Measurements from ENCODE around the gene PIGH. TPM values are rescaled to one million over a fixed set of nuclear protein-coding genes. Genes with fewer than 3 reads are reported as not detected.
"Not testable (repeated sequence)": the region's sequence is repeated elsewhere in the genome, so short reads cannot be mapped to it uniquely, and the experiment has no call there.

PIGH gene
- total RNA-seq, 2 donors from 2014 or later, result 17.6 to 20.0 TPM

DNA sequence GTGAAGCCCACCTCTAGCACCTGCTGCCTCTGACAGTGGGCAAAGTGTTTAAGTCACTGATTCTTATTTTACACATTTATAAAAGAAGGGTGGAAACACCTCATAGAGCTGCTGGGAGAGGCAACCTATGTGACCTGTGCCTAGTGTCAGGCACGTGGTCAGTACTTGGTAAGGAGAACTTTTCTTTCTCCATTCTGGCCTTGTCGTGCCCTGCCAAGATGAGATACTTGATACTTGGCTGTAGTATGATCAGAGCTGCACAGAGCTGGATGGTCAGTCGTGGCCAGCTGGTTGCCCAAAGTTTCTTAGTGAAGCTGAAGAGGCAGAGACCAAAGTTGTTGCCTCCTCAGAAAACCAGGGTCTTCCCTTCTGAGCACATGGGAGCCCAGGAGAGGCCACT is 42.4 kb downstream of the PIGH start:
- no peaks in the 10 kb centered on the region for H3K36me3 Mint-ChIP-seq (ENCODE audit: low read depth)
- no peaks in the 10 kb centered on the region for H3K4me1 Mint-ChIP-seq
- no peak overlapping the region for H3K4me3 Mint-ChIP-seq
- no peak for ATAC-seq (replicated peaks)
- no peak overlapping the region for H3K27ac Mint-ChIP-seq
- H3K9me3 Mint-ChIP-seq, result no peaks in the 10 kb centered on the region
- no peaks in the 10 kb centered on the region for H3K27me3 Mint-ChIP-seq

DNA sequence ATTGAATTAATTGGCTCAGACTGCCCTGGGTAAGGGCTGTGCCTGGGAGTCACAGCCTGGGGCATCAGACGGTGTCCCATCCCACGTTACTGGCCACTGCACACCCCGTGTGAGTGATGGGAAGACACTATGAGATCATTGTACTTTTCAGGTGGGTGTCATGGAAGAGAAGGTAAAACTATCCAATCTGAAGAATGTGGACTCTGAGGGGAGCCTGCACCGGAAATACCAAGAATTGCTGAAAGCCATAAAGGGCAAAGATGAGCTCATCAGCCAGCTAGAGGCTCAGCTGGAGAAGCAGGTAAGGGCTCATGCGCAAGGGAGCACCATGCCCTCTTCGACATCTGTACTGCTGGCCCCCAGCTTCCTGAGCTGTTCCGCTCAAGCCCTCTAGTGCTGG is 43.0 kb downstream of the PIGH start:
- Mint-ChIP-seq H3K9me3 (no peaks in the 10 kb centered on the region), H3K27me3 (peaks cover 2% of the 10 kb centered on the region), H3K4me1 (no peaks in the 10 kb centered on the region), H3K4me3 (no peak overlapping the region), H3K27ac (no peak overlapping the region), H3K36me3 (ENCODE audit: low read depth) (no peaks in the 10 kb centered on the region)
- ATAC-seq (replicated peaks), result no peak

DNA sequence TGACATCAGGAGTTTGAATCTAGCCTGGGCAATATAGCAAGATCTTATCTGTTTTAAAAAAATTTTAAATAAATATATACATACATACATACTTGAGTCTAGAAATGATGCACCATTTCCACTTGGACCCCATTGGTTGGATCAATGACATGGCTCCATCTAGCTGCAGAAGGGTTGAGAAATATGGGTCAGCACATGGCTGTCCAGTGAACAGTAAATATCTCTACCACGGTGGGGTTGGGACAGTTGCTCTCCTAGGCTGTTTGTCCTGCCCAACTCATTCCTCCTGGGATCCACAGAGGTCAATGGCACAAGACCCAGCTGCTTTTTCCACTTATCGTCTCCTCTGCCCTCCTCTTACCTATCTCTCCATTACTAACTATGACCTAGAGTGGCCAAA is 43.4 kb downstream of the PIGH start:
- H3K27ac Mint-ChIP-seq, result no peak overlapping the region
- ATAC-seq (replicated peaks), result no peak
- no peak overlapping the region for H3K4me3 Mint-ChIP-seq
- peaks cover 3% of the 10 kb centered on the region for H3K27me3 Mint-ChIP-seq
- no peaks in the 10 kb centered on the region for H3K9me3 Mint-ChIP-seq
- no peaks in the 10 kb centered on the region for H3K36me3 Mint-ChIP-seq (ENCODE audit: low read depth)
- H3K4me1 Mint-ChIP-seq, result no peaks in the 10 kb centered on the region

DNA sequence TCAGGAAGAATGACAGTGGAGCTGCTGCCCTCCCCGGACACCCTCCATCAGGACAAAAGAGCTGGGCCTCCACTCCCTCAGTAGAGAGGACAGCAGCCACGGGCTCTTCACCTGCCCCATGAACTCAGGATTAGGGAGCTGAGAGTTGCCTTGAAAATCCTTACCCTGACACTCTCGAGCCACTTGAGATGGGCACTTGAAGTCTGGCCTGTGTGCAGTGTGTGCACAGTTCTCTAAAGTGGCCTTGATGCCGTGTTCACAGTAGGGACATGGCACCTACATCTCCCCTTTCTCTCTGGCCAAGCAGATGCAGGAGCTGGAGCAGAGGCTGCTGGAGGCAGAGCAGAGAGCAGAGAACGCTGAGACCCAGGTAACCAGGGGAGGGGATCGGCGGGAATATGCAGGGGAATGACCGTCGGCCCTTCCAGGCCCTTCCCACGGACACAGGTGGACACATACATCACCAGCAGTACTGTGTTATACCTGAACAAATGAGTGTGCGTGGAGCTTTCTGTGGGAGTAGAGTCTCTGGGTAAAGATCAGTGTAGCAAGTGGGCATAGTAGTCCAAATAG is 44.5 kb downstream of the PIGH start:
- Mint-ChIP-seq H3K36me3 (ENCODE audit: low read depth) (no peaks in the 10 kb centered on the region), H3K27me3 (peaks cover 3% of the 10 kb centered on the region), H3K4me3 (no peak overlapping the region), H3K4me1 (no peaks in the 10 kb centered on the region), H3K9me3 (no peaks in the 10 kb centered on the region), H3K27ac (no peak overlapping the region)
- ATAC-seq (replicated peaks), result no peak

DNA sequence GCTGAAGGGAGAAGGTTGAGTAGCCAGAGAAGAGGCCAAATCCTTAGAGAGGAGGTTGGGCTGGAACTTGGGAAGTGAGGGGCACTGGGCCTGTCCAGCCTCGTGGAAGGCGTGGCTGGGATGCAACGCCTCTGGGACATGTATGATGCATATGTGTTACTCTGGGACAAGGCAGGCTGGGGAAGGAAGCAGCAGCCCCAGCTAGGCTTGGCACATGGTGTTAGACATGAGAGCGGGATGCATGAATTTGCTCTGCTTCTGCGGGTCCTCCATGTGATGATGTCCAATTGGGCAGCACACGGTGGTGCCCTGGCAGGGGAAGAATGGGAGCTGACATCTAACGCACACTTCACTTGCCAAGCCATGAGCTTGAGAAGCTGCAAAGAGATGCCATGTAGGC is 45.7 kb downstream of the PIGH start:
- Mint-ChIP-seq H3K27ac (no peak overlapping the region), H3K27me3 (peaks cover 3% of the 10 kb centered on the region), H3K4me3 (no peak overlapping the region), H3K36me3 (ENCODE audit: low read depth) (no peaks in the 10 kb centered on the region), H3K9me3 (no peaks in the 10 kb centered on the region), H3K4me1 (no peaks in the 10 kb centered on the region)
- no peak for ATAC-seq (replicated peaks)

DNA sequence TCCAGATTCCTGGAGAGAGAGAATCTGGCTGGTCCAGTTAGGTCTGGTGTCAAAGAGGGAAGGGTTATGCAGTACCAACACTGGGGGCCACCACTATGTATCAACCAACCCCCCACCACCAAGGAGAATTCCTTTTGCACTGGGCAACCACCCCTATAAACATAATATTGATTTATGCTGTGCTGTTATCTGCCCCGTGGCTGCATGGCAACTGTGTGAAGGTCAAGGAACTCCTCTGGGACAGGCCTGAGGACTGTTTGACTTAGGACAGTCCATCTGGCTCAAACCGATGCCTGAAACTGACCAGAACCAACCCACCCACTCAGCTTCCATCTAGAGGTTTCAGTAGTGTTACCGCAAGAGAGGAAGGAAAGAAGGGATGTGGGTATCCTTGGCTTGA is 46.5 kb downstream of the PIGH start:
- Mint-ChIP-seq H3K4me3 (no peak overlapping the region), H3K27me3 (peaks cover 6% of the 10 kb centered on the region), H3K36me3 (ENCODE audit: low read depth) (no peaks in the 10 kb centered on the region), H3K9me3 (no peaks in the 10 kb centered on the region), H3K27ac (no peak overlapping the region), H3K4me1 (no peaks in the 10 kb centered on the region)
- ATAC-seq (replicated peaks), result no peak

DNA sequence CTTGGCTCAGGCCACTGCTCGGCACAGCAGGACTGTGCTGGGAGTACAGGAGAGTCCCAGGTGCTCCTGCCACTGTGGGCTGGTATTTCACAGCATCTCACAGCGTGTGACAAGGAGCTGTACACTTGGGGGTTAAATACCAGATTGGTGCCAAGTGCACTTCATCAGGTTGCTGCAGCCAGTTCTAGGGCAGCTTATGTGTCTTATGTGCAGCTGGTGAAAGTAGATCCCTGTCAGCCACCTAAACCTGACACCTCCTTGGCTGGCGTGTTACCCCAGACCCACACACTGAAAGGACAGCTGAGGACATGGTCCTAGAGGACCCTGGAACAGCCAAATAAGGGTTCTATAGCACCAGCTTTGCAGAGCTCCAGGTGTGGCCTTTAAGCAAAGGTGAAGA is 48.1 kb downstream of the PIGH start:
- Mint-ChIP-seq H3K9me3 (no peaks in the 10 kb centered on the region), H3K4me3 (no peak overlapping the region), H3K27me3 (peaks cover 8% of the 10 kb centered on the region), H3K36me3 (ENCODE audit: low read depth) (no peaks in the 10 kb centered on the region), H3K4me1 (no peaks in the 10 kb centered on the region), H3K27ac (no peak overlapping the region)
- ATAC-seq (replicated peaks), result no peak

DNA sequence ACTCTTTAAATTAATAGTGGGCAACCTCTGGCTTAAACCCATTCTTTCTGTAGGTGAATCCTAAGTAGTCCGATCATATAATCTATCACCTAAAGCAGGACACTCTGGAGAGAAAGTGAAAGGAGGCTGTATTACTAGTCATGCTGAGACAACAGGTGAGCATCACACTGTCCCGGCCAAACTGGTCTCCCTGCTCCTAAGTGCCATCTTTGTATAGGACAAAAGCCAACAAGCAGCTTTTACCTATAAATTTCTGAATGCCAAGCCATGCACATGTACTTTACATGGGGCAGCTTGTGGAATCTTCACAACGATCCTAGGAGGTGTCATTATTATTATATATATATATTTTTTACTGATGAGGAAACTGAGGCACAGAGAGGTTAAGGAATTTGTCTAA is 48.9 kb downstream of the PIGH start:
- no peaks in the 10 kb centered on the region for H3K9me3 Mint-ChIP-seq
- peaks cover 10% of the 10 kb centered on the region for H3K27me3 Mint-ChIP-seq
- no peaks in the 10 kb centered on the region for H3K36me3 Mint-ChIP-seq (ENCODE audit: low read depth)
- no peak overlapping the region for H3K4me3 Mint-ChIP-seq
- no peak for ATAC-seq (replicated peaks)
- H3K27ac Mint-ChIP-seq, result no peak overlapping the region
- no peaks in the 10 kb centered on the region for H3K4me1 Mint-ChIP-seq

DNA sequence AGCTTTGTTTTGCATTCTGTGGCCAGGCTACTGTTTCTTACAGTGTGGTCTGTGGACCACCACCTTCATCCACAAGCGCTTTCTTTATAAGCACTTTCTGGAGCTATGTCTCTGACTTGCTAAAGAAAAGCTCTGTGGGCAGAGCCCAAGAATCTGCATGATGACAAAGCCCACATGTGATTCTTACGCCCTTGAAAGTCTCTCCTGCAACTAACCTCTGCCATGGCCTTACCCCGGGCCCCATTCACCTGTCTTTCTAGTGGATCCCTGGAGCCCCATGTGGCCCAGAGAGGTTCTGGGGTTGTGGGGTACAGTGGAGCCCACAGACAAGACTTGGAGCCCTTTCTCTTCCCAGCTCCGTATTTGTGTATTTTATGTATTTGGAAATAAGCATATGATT is 50.3 kb downstream of the PIGH start:
- H3K4me3 Mint-ChIP-seq, result no peak overlapping the region
- no peaks in the 10 kb centered on the region for H3K9me3 Mint-ChIP-seq
- H3K36me3 Mint-ChIP-seq (ENCODE audit: low read depth), result no peaks in the 10 kb centered on the region
- ATAC-seq (replicated peaks), result no peak
- peaks cover 14% of the 10 kb centered on the region for H3K27me3 Mint-ChIP-seq
- no peaks in the 10 kb centered on the region for H3K4me1 Mint-ChIP-seq
- no peak overlapping the region for H3K27ac Mint-ChIP-seq

DNA sequence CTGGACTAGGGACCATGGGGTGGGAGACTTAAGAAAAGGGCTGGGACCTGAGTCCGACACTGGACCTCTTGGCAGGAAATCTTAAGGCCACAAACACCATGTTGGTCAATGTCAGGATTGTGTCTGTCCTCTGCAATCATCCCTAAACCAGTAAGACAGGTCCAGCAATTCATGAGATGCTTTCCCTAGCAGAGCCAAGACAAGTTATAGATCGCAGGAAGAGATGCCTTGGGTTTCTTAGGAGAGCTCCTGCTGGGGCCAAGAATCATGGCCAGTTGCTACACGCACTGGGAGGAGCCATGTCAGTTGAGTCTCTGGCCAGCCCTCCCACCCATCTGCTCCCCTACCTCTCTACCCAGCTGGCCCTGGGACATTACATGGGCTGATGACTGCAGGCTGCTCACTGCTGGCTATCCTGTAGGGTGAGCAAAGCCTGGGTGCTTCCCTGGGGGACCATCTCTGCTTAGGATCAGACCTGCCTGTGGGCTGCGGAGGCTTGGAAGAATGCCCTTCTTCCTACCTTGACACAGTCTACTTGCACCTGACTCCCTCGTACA is 52.8 kb downstream of the PIGH start:
- peaks cover 31% of the 10 kb centered on the region for H3K27me3 Mint-ChIP-seq
- no peaks in the 10 kb centered on the region for H3K36me3 Mint-ChIP-seq (ENCODE audit: low read depth)
- no peaks in the 10 kb centered on the region for H3K9me3 Mint-ChIP-seq
- H3K27ac Mint-ChIP-seq, result no peak overlapping the region
- no peak for ATAC-seq (replicated peaks)
- no peaks in the 10 kb centered on the region for H3K4me1 Mint-ChIP-seq
- H3K4me3 Mint-ChIP-seq, result no peak overlapping the region

DNA sequence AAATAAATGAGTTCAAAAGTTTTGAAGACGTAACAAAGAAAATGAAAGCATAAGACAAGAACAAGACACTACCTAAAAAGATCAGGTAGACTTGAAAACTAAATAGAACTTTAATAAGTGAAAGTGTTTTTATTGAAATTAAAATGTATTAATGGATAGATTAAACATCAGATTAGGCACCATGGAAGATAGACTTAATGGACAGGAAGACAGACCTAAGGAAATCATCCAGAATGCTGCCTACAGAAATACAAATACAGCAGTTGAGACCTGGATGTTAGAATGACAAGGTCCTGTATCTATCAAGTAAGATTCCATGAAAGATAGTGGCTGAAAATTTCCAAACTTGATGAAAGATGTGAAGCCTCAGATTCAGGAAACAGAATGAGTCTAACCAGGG is 55.5 kb downstream of the PIGH start:
- H3K36me3 Mint-ChIP-seq (ENCODE audit: low read depth), result no peaks in the 10 kb centered on the region
- H3K4me1 Mint-ChIP-seq, result no peaks in the 10 kb centered on the region
- ATAC-seq (replicated peaks), result no peak
- H3K27ac Mint-ChIP-seq, result no peak overlapping the region
- no peaks in the 10 kb centered on the region for H3K9me3 Mint-ChIP-seq
- no peak overlapping the region for H3K4me3 Mint-ChIP-seq
- peaks cover 39% of the 10 kb centered on the region for H3K27me3 Mint-ChIP-seq

DNA sequence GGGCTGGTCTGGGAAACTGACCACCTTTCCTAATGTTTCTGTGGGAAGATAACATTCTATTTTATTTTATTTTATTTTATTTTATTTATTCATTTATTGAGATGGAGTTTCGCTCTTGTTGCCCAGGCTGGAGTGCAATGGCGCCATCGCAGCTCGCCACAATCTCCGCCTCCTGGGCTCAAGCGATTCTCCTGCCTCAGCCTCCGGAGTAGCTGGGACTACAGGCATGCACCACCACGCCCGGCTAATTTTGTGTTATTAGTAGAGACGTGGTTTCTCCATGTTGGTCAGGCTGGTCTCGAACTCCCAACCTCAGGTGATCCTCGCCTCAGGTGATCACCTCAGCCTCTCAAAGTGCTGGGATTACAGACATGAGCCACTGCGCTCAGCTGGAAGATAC is 57.4 kb downstream of the PIGH start:
- not testable (repeated sequence) for H3K4me1 Mint-ChIP-seq; H3K36me3 Mint-ChIP-seq (ENCODE audit: low read depth); H3K9me3 Mint-ChIP-seq; H3K27ac Mint-ChIP-seq; H3K4me3 Mint-ChIP-seq; ATAC-seq (replicated peaks)
- peaks cover 39% of the 10 kb centered on the region for H3K27me3 Mint-ChIP-seq

DNA sequence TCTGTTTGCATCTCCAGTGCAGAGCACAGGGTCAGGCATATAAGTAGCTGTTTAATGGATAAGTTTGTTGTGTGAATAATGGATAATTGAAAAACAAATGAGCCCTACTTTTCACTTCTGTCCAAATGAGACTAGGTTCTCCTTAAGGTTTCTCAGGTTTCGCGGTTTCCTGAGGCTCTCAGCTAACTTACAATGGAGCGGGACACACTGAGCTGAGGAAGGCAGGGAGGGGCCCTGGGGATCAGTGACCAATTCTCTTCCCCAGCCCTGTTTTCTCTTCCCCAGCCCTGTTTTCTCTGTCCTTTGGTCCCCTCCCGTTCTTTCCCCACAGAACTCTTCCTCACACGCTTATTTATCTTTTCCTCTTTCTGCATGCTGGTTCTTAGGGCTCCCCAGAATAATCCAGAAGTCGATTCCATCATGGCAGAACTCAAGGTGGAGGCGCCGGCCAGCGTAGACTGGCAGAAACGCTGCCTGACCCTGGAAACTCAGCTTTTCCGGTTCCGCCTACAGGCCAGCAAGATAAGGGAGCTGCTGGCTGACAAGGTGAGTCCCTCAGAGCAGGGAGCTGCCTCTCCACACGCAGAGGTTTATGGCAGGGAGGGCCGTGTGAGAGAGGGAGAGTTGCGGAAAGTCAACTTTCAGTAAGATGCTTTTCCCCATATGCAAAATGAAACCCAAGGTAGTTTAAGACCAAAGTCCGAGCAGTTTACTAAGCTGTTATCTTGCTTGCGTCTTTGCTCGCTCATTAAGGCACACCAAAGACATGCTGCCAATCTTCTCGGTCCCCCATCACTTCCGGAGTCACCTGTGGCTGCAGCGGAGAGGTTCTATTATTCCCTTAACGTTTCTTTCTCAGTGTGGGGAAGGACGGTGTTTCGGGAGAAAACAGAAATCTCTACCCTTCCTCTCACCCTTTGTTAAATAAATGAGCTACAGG is 58.4 kb downstream of the PIGH start:
- peak; percentile 72 for ATAC-seq (replicated peaks)
- Mint-ChIP-seq H3K4me1 (no peaks in the 10 kb centered on the region), H3K4me3 (peak overlapping the region; percentile 73), H3K27me3 (peaks cover 34% of the 10 kb centered on the region), H3K27ac (peak overlapping the region; percentile 82), H3K9me3 (no peaks in the 10 kb centered on the region), H3K36me3 (ENCODE audit: low read depth) (no peaks in the 10 kb centered on the region)

All from activated T-helper 17 cell treated with anti-CD3 and anti-CD28 coated beads, Interleukin-2, amount 50 U/mL, for 72 hours (primary cell).